ENCODE measurements around the gene TKFC.

The TKFC gene

GRCh38 chr11:61339490-61339878, 6.5 kb downstream of the TKFC start:
- no peak for ATAC-seq

DNA sequence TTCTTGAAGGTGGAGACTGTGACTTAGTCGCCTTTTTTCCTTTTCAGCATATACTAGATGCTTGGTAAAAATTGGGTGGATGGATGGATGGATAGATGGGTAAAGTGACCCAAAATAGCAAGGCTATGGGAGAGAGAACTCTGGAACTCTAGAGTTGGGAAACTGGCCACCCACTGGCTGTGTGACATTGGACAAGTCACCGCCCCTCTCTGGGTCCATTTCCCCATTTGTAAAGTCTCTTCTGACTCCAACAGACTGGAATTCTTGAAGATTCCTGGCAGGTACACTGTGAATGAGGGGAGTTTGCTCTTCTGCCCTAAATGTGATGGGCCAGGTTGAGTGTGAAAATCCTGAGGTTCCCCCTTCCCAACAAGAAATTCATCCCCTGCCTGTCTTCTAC, 8.0 kb downstream of the TKFC start:
- no peak for ATAC-seq
- no peak for TF ChIP-seq TSHZ2 (CRISPR knock-in tag; IDR thresholded peaks at IDR 0.05)
- no peak for TF ChIP-seq ZNF8 (CRISPR knock-in tag; IDR thresholded peaks at IDR 0.05)
- TF ChIP-seq ZNF565 (CRISPR knock-in tag; conservative IDR thresholded peaks at IDR 0.05; ENCODE audit: low read depth), result no peak
- no peak for TF ChIP-seq ZFP30 (CRISPR knock-in tag; IDR thresholded peaks at IDR 0.05)
- no peak for TF ChIP-seq BACH2 (CRISPR knock-in tag; IDR thresholded peaks at IDR 0.05; ENCODE audit: borderline replicate concordance)
- no peak for TF ChIP-seq TCF4 (CRISPR knock-in tag; IDR thresholded peaks at IDR 0.05; ENCODE audit: borderline replicate concordance)
- no peak for TF ChIP-seq CSDC2 (CRISPR knock-in tag; IDR thresholded peaks at IDR 0.05)
- TF ChIP-seq ARNTL (CRISPR knock-in tag; IDR thresholded peaks at IDR 0.05; ENCODE audit: borderline replicate concordance, low read depth), result no peak
- TF ChIP-seq OSR1 (CRISPR knock-in tag; IDR thresholded peaks at IDR 0.05), result no peak

More at GRCh38 chr11:61339490-61339878, 6.5 kb downstream of the TKFC start:
- TF ChIP-seq SNAI2 (CRISPR knock-in tag; IDR thresholded peaks at IDR 0.05) (no peak), ZNF70 (CRISPR knock-in tag; IDR thresholded peaks at IDR 0.05) (no peak), TOX (CRISPR knock-in tag; IDR thresholded peaks at IDR 0.05; ENCODE audit: borderline replicate concordance) (no peak), ZNF8 (CRISPR knock-in tag; IDR thresholded peaks at IDR 0.05) (no peak), GLIS3 (CRISPR knock-in tag; IDR thresholded peaks at IDR 0.05) (no peak)

DNA sequence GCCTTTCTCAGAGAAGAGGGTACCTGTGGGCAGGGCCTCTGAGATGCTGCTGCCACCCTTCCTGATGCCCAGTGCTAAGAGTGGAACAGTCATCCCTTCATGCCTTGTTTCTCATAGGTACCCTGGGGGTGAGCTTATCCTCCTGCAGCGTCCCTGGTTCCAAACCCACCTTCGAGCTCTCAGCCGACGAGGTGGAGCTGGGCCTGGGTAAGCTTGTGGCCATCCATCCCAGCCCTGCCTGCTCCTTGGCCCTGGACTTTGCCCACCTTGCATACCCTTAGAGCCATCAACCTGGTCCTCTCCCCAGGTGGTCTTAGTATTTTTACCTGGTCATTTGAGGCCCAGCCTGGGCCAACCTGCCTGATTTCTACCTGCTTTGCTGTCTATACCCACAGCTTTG, 8.7 kb downstream of the TKFC start:
- no peak for ATAC-seq
- no peak for TF ChIP-seq CSDC2 (CRISPR knock-in tag; IDR thresholded peaks at IDR 0.05)
- no peak for TF ChIP-seq GLIS3 (CRISPR knock-in tag; IDR thresholded peaks at IDR 0.05)
- no peak for TF ChIP-seq ARNTL (CRISPR knock-in tag; IDR thresholded peaks at IDR 0.05; ENCODE audit: borderline replicate concordance, low read depth)
- no peak for TF ChIP-seq ZFP30 (CRISPR knock-in tag; IDR thresholded peaks at IDR 0.05)
- TF ChIP-seq ZNF70 (CRISPR knock-in tag; IDR thresholded peaks at IDR 0.05), result no peak
- TF ChIP-seq RARB (CRISPR knock-in tag; IDR thresholded peaks at IDR 0.05), result no peak

DNA sequence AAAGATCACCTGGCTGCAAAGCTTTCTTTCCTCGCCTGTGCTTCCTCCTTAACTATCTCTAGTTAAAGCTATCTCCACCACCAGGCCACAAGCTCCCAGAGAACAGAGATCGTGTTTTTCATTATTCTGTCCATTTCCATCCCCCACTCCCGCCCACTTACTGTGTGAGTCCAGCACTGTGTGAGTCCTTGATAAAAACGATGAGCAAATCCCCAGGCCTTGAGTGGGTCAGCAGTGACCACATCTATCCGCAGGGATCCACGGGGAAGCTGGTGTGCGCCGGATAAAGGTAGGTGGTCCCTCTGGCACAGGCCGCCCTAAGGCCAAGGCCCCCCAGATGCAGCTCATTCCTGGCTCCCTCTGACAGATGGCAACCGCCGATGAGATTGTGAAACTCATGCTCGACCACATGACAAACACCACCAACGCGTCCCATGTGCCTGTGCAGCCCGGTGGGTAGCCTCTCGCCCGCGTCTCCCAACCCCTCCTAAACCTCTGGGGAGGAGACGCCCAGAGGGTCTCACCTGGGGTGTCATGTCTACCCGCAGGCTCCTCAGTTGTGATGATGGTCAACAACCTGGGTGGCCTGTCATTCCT, 9.3 kb downstream of the TKFC start:
- no peak for ATAC-seq
- TF ChIP-seq, protein P1, sequence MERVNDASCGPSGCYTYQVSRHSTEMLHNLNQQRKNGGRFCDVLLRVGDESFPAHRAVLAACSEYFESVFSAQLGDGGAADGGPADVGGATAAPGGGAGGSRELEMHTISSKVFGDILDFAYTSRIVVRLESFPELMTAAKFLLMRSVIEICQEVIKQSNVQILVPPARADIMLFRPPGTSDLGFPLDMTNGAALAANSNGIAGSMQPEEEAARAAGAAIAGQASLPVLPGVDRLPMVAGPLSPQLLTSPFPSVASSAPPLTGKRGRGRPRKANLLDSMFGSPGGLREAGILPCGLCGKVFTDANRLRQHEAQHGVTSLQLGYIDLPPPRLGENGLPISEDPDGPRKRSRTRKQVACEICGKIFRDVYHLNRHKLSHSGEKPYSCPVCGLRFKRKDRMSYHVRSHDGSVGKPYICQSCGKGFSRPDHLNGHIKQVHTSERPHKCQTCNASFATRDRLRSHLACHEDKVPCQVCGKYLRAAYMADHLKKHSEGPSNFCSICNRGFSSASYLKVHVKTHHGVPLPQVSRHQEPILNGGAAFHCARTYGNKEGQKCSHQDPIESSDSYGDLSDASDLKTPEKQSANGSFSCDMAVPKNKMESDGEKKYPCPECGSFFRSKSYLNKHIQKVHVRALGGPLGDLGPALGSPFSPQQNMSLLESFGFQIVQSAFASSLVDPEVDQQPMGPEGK (CRISPR knock-in tag; IDR thresholded peaks at IDR 0.05; ENCODE audit: borderline replicate concordance), result no peak
- TF ChIP-seq ARNTL (CRISPR knock-in tag; IDR thresholded peaks at IDR 0.05; ENCODE audit: borderline replicate concordance, low read depth) (no peak), ZNF565 (CRISPR knock-in tag; conservative IDR thresholded peaks at IDR 0.05; ENCODE audit: low read depth) (no peak), CSDC2 (CRISPR knock-in tag; IDR thresholded peaks at IDR 0.05) (no peak), ZFP3 (CRISPR knock-in tag; IDR thresholded peaks at IDR 0.05) (no peak), TSHZ2 (CRISPR knock-in tag; IDR thresholded peaks at IDR 0.05) (no peak)

DNA sequence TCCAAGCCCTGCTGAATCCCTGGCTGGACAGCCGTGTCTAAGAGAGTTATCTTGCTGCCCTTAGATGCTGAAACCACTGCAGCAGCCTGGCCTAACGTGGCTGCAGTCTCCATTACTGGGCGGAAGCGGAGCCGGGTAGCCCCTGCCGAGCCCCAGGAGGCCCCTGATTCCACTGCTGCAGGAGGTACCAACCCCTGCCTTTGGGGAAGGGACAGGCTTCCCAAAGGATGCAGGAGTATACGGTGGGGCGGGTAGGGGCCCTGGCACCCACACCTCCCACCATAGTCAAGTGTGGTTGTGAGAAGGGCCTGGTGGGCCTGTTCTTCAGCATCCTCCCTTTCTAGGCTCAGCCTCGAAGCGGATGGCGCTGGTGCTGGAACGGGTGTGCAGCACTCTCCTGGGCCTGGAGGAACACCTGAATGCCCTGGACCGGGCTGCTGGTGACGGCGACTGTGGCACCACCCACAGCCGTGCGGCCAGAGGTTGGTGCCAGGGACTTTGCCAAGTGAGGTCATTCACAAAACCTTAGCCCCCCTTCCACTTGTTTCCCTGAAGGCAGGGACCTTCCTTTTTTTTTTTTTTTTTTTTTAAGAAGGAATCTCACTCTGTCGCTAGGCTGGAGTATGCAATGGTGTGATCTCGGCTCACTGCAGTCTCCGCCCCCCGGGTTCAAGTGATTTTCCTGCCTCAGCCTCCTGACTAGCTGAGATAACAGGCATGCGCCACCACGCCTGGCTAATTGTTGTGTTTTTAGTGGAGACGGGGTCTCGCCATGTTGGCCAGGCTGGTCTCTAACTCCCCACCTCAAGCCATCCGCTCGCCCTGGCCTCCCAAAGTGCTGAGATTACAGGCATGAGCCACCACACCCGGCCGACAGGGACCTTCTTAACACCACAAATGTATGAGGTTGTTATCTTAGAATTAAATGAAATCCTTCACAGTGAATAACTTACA, 11.0 kb downstream of the TKFC start:
- no peak for ATAC-seq
- TF ChIP-seq TSHZ2 (CRISPR knock-in tag; IDR thresholded peaks at IDR 0.05) (no peak), OSR1 (CRISPR knock-in tag; IDR thresholded peaks at IDR 0.05) (no peak), ARNTL (CRISPR knock-in tag; IDR thresholded peaks at IDR 0.05; ENCODE audit: borderline replicate concordance, low read depth) (no peak), ZC3H10 (CRISPR knock-in tag; IDR thresholded peaks at IDR 0.05) (no peak), ZNF565 (CRISPR knock-in tag; conservative IDR thresholded peaks at IDR 0.05; ENCODE audit: low read depth) (no peak), RARB (CRISPR knock-in tag; IDR thresholded peaks at IDR 0.05) (no peak), ZNF70 (CRISPR knock-in tag; IDR thresholded peaks at IDR 0.05) (no peak), TCF4 (CRISPR knock-in tag; IDR thresholded peaks at IDR 0.05; ENCODE audit: borderline replicate concordance) (no peak)

Data from SK-N-SH treated with all-trans-retinoic acid at 6 μM for 48 hours (cell line).